LNCaP clone FGC (cell line): Measurements from ENCODE around the gene PDZD11.

Experiments used
- DNase-seq: peaks from one replicate; pipeline ENCODE4 v3.0.0-alpha.2; 2011; ENCODE audit warnings: low read depth
- H3K4me3 ChIP-seq: 2 replicates; pipeline ENCODE4 v1.5.1; 2011; ENCODE audit warnings: mild to moderate bottlenecking, low read depth, low read length, control low read depth
- TF ChIP-seq, protein P1 (sequence below): IDR thresholded peaks from 2 replicates; pipeline ENCODE4 v1.5.1; 2012; ENCODE audit warnings: mild to moderate bottlenecking; ENCODE audit not compliant: control insufficient read depth, insufficient read depth; ENCODE audit errors: extremely low read depth

The PDZD11 gene

DNA sequence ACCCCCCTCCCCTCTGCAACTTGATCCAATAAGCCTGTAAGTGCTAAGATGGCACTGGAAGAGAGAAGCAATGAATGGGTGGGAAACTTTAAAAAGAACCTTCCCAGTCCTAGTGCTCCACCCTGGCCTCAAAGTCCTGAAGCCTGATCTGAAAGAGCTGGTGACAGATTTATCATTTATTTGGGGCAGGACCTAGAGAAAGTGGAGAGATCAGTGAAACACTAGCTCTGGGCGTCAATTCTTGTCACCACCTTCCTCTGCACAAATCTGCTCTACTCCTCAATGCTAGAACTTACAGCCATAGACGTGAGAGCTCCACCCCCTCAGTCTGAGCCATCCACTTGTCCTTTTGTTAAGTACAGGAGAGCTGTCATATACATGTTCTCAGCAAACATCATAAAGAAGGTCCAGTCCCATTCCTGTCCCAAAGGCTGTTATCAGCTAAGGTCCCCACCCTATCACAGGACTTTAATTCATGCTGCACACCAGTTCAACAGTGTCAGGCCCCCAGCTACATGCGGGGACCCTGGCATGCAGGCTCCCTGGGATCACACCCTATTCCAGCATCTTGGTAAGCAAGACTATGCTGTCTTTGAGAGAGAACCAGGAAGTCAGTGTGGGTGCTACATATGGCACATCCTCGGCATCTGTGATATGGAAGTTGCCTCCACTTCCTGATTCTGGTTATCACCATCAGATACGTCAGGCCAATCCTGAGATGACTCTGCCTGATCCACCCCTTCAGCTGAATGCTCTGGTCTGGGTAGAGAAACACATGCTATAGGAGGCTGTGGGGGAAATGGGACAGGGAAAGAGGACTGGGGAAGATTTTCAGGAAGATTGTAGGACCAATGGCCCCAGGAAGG is 32.1 kb downstream of the PDZD11 start:
- TF ChIP-seq, protein P1, sequence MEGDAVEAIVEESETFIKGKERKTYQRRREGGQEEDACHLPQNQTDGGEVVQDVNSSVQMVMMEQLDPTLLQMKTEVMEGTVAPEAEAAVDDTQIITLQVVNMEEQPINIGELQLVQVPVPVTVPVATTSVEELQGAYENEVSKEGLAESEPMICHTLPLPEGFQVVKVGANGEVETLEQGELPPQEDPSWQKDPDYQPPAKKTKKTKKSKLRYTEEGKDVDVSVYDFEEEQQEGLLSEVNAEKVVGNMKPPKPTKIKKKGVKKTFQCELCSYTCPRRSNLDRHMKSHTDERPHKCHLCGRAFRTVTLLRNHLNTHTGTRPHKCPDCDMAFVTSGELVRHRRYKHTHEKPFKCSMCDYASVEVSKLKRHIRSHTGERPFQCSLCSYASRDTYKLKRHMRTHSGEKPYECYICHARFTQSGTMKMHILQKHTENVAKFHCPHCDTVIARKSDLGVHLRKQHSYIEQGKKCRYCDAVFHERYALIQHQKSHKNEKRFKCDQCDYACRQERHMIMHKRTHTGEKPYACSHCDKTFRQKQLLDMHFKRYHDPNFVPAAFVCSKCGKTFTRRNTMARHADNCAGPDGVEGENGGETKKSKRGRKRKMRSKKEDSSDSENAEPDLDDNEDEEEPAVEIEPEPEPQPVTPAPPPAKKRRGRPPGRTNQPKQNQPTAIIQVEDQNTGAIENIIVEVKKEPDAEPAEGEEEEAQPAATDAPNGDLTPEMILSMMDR: no peak
- no peak for DNase-seq
- no peak overlapping the region for H3K4me3 ChIP-seq

DNA sequence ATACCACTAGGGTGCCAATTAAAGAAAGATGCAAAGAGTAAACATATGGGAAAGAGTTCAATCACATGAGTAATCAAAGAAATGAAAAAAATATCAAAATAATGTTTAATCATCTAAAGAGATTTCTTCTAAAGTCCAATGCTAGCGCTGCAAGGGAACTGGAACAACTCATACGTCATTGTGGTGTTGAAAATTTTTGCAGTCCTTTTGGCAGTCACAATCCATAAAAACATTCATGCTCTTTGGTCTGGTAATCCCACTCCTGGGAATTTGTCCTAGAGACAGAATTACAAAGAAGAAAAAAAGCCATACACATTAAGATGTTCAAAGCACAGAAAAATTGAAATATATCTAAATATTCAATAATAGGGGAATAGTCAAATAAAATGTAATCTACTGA is 34.3 kb downstream of the PDZD11 start:
- TF ChIP-seq, protein P1: no peak
- no peak for DNase-seq
- no peak overlapping the region for H3K4me3 ChIP-seq

DNA sequence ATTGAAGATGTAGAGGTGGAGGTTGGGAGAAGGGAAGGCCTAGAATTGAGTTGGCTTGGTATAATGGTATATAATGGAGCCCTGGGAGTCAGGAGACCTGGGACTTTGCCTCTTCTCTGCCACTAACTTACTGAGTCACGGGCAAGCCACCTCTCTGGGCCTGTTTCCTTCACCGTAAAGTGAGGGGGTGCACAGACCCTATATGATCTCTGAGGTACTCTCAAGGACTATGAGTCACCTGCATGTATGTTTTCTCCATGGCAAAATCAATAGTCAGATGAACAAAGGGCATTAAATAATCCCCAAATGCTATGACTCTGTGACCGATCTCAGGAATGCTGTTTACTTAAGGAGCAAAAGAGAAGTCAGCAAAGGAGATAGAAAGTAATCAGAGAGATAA is 34.8 kb downstream of the PDZD11 start:
- no peak overlapping the region for H3K4me3 ChIP-seq
- TF ChIP-seq, protein P1: no peak
- DNase-seq: no peak

DNA sequence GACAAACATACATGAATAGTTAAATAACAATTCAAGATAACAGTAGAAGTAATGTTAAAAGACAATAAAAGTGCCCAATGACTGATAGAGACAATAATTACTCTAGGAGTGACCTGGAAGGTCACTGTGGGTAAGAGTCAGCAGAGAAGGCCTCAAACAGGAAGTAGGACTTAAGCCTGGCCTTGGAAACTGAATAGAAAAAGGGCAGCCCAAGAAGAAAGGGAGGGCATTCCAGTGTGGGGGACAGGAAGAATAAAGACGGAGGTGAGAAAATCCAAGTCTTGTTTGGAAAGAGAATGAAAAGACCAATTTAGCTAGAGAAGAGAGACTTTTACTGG is 35.7 kb downstream of the PDZD11 start:
- TF ChIP-seq, protein P1: no peak
- no peak overlapping the region for H3K4me3 ChIP-seq
- no peak for DNase-seq

DNA sequence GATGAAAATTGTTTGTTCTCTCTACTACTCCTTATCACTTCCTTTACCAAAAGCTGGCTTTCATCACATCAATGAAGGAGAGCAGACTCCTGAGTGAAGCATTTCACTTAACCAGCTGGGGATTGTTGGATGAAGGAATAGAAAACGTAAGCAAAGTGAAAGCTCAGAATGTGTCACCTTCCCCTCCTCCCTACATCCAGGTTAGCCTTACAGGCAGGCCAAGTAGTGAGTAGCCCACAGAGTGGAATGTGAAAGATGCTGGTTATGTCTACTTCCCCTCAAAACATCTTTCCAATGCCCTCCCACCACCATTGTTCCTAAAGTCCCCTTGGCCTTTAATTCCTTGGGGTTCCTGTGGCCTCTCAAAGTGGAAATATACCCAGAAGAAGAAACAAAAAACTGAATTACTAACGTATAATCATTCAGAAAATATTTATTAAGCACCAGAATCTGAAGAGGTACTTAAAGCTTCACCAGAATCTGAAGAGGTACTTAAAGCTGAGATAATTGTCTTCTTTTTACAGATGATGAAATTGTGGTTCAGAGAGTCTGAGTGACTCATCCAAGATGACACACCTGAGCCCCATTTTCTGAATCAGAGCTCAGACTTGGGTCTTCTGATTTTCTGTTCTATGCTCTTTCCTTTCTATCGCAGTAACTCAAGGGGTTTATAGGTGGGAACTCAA is 36.2 kb downstream of the PDZD11 start:
- TF ChIP-seq, protein P1: no peak
- no peak overlapping the region for H3K4me3 ChIP-seq
- DNase-seq: no peak

DNA sequence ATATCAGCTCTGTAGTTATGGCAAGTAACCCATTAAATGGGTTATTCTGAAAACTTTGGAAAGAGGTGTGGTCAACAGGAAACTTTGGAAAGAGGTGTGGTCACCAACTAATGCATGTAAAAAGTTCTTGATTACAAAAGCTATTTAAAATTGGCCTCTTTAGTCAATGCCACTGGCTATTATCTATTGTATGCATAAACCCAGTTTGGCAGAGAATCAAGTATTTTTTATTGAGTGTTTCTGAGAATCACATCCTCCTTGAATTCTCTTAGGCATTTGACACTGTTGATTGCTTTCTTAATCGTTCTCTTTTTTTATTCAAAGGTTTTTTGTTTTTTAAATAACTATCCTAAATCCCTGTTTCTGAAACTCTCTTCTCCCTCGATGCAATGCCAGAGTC is 37.2 kb downstream of the PDZD11 start:
- DNase-seq: no peak
- no peak overlapping the region for H3K4me3 ChIP-seq
- TF ChIP-seq, protein P1: no peak
